NB4 (cell line): ENCODE results near the gene RIMS1.

Experiments
- CTCF ChIP-seq: IDR thresholded peaks from one replicate; pipeline ENCODE4 v1.5.1; 2012; ENCODE audit warnings: low read depth, low read length
- MAX ChIP-seq: IDR thresholded peaks from 2 replicates; pipeline ENCODE4 v1.6.1; 2011; ENCODE audit warnings: low read depth, low read length
- POLR2A ChIP-seq: IDR thresholded peaks from 2 replicates; pipeline ENCODE4 v1.6.1; 2011; ENCODE audit warnings: mild to moderate bottlenecking; ENCODE audit not compliant: insufficient read length; ENCODE audit errors: extremely low read depth

GRCh38 chr6:72275888-72276287, 389.5 kb downstream of the RIMS1 start:
- TF ChIP-seq MAX (no peak), POLR2A (no peak), CTCF (no peak)
